Neural cell (in vitro differentiated cells): ENCODE results near the gene GRAMD1B. TPM values are rescaled to one million over a fixed set of nuclear protein-coding genes. Genes with fewer than 3 reads are reported as not detected.
"Not testable (repeated sequence)": the region's sequence is repeated elsewhere in the genome, so short reads cannot be mapped to it uniquely, and the experiment has no call there.

Source experiments
- H2AFZ ChIP-seq: fragments of 200-600, 300-800 bp; sonication (generic), shearing (Covaris generic); 2 replicates; pipeline ENCODE4 v1.6.0; 2014; ENCODE audit warnings: low read depth, mild to moderate bottlenecking, antibody characterized with exemption, low read length, moderate library complexity
- H3F3A ChIP-seq: fragments of 200-600 bp; shearing (Covaris generic); 2 replicates; pipeline ENCODE4 v1.6.1; 2016; ENCODE audit warnings: mild to moderate bottlenecking, moderate library complexity, mixed read lengths, antibody characterized with exemption, low read length; ENCODE audit not compliant: insufficient read depth, poor library complexity, severe bottlenecking
- H3K27ac ChIP-seq: fragments of 200-600, 300-800 bp; sonication (generic), shearing (Covaris generic); 2 replicates; pipeline ENCODE4 v1.5.1; 2014; ENCODE audit warnings: mild to moderate bottlenecking, low read length, moderate library complexity
- H3K27me3 ChIP-seq: fragments of 300-800, 200-600 bp; sonication (generic), shearing (Covaris generic); 2 replicates; pipeline ENCODE4 v1.6.0; 2014; ENCODE audit warnings: mild to moderate bottlenecking, low read depth, low read length, moderate library complexity; ENCODE audit not compliant: insufficient read depth
- H3K36me3 ChIP-seq: fragments of 300-800, 200-600 bp; sonication (generic), shearing (Covaris generic); 2 replicates; pipeline ENCODE4 v1.5.1; 2014; ENCODE audit warnings: mild to moderate bottlenecking, antibody characterized with exemption, low read length, moderate library complexity; ENCODE audit not compliant: insufficient read depth
- H3K4me2 ChIP-seq: fragments of 300-800, 200-600 bp; sonication (generic), shearing (Covaris generic); 2 replicates; pipeline ENCODE4 v1.6.0; 2014; ENCODE audit warnings: mild to moderate bottlenecking, low read length
- H3K4me3 ChIP-seq: fragments of 300-800, 200-600 bp; sonication (generic), shearing (Covaris generic); 2 replicates; pipeline ENCODE4 v1.5.1; 2014; ENCODE audit warnings: mild to moderate bottlenecking, low read length, moderate library complexity
- H3K79me2 ChIP-seq: fragments of 200-600 bp; shearing (Covaris generic); replicated peaks from 2 replicates; pipeline ENCODE4 v1.6.0; 2014; ENCODE audit warnings: mild to moderate bottlenecking, low read length, moderate library complexity; ENCODE audit not compliant: insufficient read depth
- H3K9ac ChIP-seq: fragments of 300-800, 200-600 bp; sonication (generic), shearing (Covaris generic); 2 replicates; pipeline ENCODE4 v1.6.1; 2016; ENCODE audit warnings: mild to moderate bottlenecking, low read length, mixed read lengths
- H3K9me2 ChIP-seq: fragments of 200-600 bp; shearing (Covaris generic); 2 replicates; pipeline ENCODE4 v1.6.1; 2016; ENCODE audit warnings: mild to moderate bottlenecking, low read length, mixed read lengths; ENCODE audit not compliant: insufficient read depth
- H3K9me3 ChIP-seq: fragments of 200-600, 300-800 bp; sonication (generic), shearing (Covaris generic); 2 replicates; pipeline ENCODE4 v1.6.1; 2016; ENCODE audit warnings: mild to moderate bottlenecking, mixed run types, low read length, moderate library complexity, mixed read lengths
- H4K20me1 ChIP-seq: fragments of 200-600 bp; shearing (Covaris generic); 2 replicates; pipeline ENCODE4 v1.6.1; 2016; ENCODE audit warnings: mild to moderate bottlenecking, mixed run types; ENCODE audit not compliant: insufficient read depth
- CTCF ChIP-seq: fragments of 450-650 bp; IDR thresholded peaks from 2 replicates; pipeline ENCODE4 v1.5.1; 2014; ENCODE audit warnings: antibody characterized with exemption, mild to moderate bottlenecking, moderate library complexity; ENCODE audit not compliant: poor library complexity, severe bottlenecking
- EP300 ChIP-seq: fragments of 450-650 bp; conservative IDR thresholded peaks from 2 replicates; pipeline ENCODE4 v1.6.1; 2014; ENCODE audit warnings: antibody characterized with exemption, mild to moderate bottlenecking, moderate library complexity; ENCODE audit not compliant: poor library complexity, severe bottlenecking
- EZH2 ChIP-seq: fragments of 200-600, 300-800 bp; shearing (Covaris generic), sonication (generic); IDR thresholded peaks from 2 replicates; pipeline ENCODE4 v1.6.1; 2014; ENCODE audit warnings: antibody characterized with exemption, low read length, borderline replicate concordance, mild to moderate bottlenecking; ENCODE audit not compliant: insufficient read depth, poor library complexity, severe bottlenecking
- MXI1 ChIP-seq: fragments of 450-650 bp; conservative IDR thresholded peaks from 2 replicates; pipeline ENCODE4 v1.6.1; 2014; ENCODE audit warnings: antibody characterized with exemption, mild to moderate bottlenecking; ENCODE audit not compliant: poor library complexity, severe bottlenecking
- POLR2AphosphoS5 ChIP-seq: IDR thresholded peaks from 2 replicates; pipeline ENCODE4 v1.6.1; 2012
- RAD21 ChIP-seq: fragments of 450-650 bp; conservative IDR thresholded peaks from 2 replicates; pipeline ENCODE4 v1.6.1; 2014; ENCODE audit warnings: antibody characterized with exemption, mild to moderate bottlenecking, moderate library complexity
- REST ChIP-seq: IDR thresholded peaks from 2 replicates; pipeline ENCODE4 v1.6.1; 2012; ENCODE audit warnings: borderline replicate concordance
- SMC3 ChIP-seq: fragments of 450-650 bp; conservative IDR thresholded peaks from 2 replicates; pipeline ENCODE4 v1.6.1; 2014; ENCODE audit warnings: antibody characterized with exemption, mild to moderate bottlenecking, moderate library complexity; ENCODE audit not compliant: poor library complexity
- TAF1 ChIP-seq: IDR thresholded peaks from 2 replicates; pipeline ENCODE4 v1.6.1; 2012; ENCODE audit warnings: low read depth
- polyA plus RNA-seq: library from polyadenylated mRNA; depleted of rRNA; stranded (reverse); fragments of >200 nt; gene quantifications from 2 replicates; pipeline ENCODE4 v1.2.3, GENCODE V29; 2014

Gene GRAMD1B
- polyA plus RNA-seq, 1 donor from 2014 or later, result 1.5 TPM

DNA sequence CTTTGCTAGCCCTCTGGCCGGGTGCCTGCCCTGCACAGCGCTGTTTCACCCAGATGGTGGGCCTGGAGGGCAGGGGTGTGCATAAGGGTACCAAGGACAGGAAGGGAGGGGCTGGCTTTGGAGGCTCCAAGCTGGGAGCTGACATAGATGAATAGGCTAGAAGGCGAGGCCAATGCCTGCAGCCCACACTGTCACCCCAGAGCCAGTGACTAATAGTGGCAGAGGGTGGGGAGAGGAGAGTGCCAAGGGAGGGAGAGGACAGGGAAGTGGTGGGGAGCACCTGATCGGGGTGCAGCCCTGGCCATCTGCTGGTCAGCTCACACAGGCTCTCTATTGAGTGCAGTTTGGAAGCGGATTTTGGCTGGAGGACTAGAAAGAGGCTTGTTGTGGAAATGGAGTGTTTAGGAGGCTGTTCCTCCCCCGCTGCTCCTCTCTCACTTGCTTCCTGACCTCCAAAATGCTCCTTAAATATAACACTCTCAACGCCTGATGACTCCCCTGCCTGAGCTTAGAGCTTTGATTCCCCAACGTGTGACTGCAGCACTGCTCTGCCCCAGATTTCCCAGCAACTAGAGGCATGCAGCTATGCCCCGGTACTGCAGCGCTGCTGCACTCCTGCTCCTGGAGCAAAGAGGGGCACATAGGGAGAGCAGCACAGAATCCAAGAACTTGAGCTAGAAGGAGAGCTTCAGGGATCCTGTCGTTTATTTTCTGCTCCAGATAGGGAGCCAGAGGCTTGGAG, 89.2 kb downstream of the GRAMD1B start:
- H3K27ac ChIP-seq, result no peak overlapping the region
- H3K9me2 ChIP-seq, result no peaks in the 10 kb centered on the region
- H3F3A ChIP-seq, result no peaks in the 10 kb centered on the region
- H4K20me1 ChIP-seq, result no peaks in the 10 kb centered on the region
- TF ChIP-seq SMC3 (no peak), EZH2 (no peak), REST (no peak), POLR2AphosphoS5 (no peak), EP300 (no peak), CTCF (no peak), RAD21 (no peak), MXI1 (no peak), TAF1 (no peak)
- no peak overlapping the region for H3K4me2 ChIP-seq
- no peaks in the 10 kb centered on the region for H3K36me3 ChIP-seq
- no peak overlapping the region for H2AFZ ChIP-seq
- H3K27me3 ChIP-seq, result no peaks in the 10 kb centered on the region
- H3K9me3 ChIP-seq, result no peaks in the 10 kb centered on the region
- H3K9ac ChIP-seq, result no peak overlapping the region
- H3K4me3 ChIP-seq, result no peak overlapping the region
- no peaks in the 10 kb centered on the region for H3K79me2 ChIP-seq

- TF ChIP-seq SMC3 (no peak), EP300 (no peak), RAD21 (no peak)
- Histone ChIP-seq H4K20me1 (no peaks in the 10 kb centered on the region), H3K9me3 (no peaks in the 10 kb centered on the region), H3K27me3 (no peaks in the 10 kb centered on the region), H3K9ac (no peak overlapping the region), H3K36me3 (no peaks in the 10 kb centered on the region), H3K27ac (no peak overlapping the region), H3F3A (no peaks in the 10 kb centered on the region), H3K4me2 (no peak overlapping the region), H3K79me2 (no peaks in the 10 kb centered on the region), H2AFZ (no peak overlapping the region), H3K4me3 (no peak overlapping the region), H3K9me2 (no peaks in the 10 kb centered on the region)
These were observed 89.7 kb downstream of the GRAMD1B start for GRCh38 chr11:123519797-123520193.

GRCh38 chr11:123520476-123520875, 90.4 kb downstream of the GRAMD1B start:
- H3K27ac ChIP-seq, H4K20me1 ChIP-seq, H3K4me3 ChIP-seq, H3F3A ChIP-seq, H3K36me3 ChIP-seq, H3K9ac ChIP-seq, H3K9me3 ChIP-seq, H3K27me3 ChIP-seq, H3K4me2 ChIP-seq, H2AFZ ChIP-seq, H3K79me2 ChIP-seq, H3K9me2 ChIP-seq: not testable (repeated sequence)
